ENCODE measurements around the gene SNRNP200. TPM values are rescaled to one million over a fixed set of nuclear protein-coding genes. Genes with fewer than 3 reads are reported as not detected.
A peak's percentile ranks its signal among the peaks of the same experiment; 100 is the strongest.
"Not testable (repeated sequence)": the region's sequence is repeated elsewhere in the genome, so short reads cannot be mapped to it uniquely, and the experiment has no call there.

Gene SNRNP200
- total RNA-seq, 4 donors from 2014 or later, result 73.7 to 106 (median 90.8) TPM

DNA sequence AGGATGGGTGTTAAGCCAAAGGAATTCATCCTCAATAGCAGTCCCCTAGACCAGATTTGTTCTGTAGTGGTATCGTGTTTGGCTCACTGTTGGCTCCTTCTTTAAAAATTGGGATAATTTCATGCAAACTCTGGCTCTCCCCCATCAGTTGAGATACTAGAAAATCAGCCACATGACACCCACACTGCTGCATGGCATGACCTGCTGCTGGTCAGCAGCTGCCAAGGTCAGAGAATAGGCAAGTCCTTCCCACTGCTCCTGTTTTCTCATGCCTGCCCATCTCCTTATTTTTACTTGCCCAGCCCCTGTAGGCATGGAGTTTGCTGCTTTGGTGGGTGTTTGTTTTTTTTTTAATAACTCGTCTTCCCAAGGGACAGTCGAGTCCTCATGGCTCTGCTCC lies 1.0 kb upstream of the SNRNP200 start:
- H3K9me3 ChIP-seq, result no peaks in the 10 kb centered on the region
- WGBS, result 92% methylated on average over 3 of the region's 3 CpGs
- DNase-seq (ENCODE audit: extremely low spot score), result no peak
- H3K27me3 ChIP-seq, result no peaks in the 10 kb centered on the region
- H3K36me3 ChIP-seq, result peaks cover 20 to 30% (median 23%) of the 10 kb centered on the region in 4 donors
- intact Hi-C loops (cut with DNase I), result loop anchor here (5.0 kb wide), 1 partner anchor 39 kb away; the partner anchor contains the start of genes CIAO1 and TMEM127
- no peak for TF ChIP-seq POLR2A (IDR thresholded peaks at IDR 0.05; ENCODE audit: low read depth)
- TF ChIP-seq CTCF (IDR thresholded peaks at IDR 0.05), result no peak
- no peak for TF ChIP-seq POLR2AphosphoS5 (IDR thresholded peaks at IDR 0.05)
- no peak for TF ChIP-seq EP300 (IDR thresholded peaks at IDR 0.05)
- peak overlapping the region; percentile 79 to 86 (median 82) for H3K27ac ChIP-seq (replicated peaks in 1 of 4)
- peaks cover 21 to 41% (median 33%) of the 10 kb centered on the region in 4 donors for H3K4me1 ChIP-seq
- peak overlapping the region; percentile 75 to 94 (median 84) for H3K4me3 ChIP-seq

DNA sequence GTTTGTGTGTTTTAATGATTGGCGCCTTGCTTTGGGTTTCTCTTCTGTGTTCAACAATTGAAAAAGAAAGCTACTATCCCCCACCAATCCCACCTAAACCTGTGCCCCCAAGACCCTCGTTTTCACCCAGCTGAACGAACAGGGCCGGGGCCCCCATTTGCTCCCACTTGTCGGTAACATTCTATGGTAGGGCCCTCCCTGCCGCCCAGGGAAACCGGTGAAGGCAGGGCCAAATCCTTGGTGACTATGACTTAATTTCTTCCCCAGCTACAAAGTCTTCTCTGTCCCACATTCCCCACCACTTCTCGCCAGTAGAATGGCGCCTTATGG lies 598 bp upstream of the SNRNP200 start:
- 28% methylated on average over 7 of the region's 9 CpGs for WGBS
- Histone ChIP-seq H3K27ac (replicated peaks in 1 of 4) (peak overlapping the region; percentile 79 to 86 (median 82)), H3K9me3 (no peaks in the 10 kb centered on the region), H3K4me3 (peak overlapping the region; percentile 75 to 94 (median 84)), H3K4me1 (peaks cover 21 to 41% (median 33%) of the 10 kb centered on the region in 4 donors), H3K27me3 (no peaks in the 10 kb centered on the region), H3K36me3 (peaks cover 25 to 34% (median 27%) of the 10 kb centered on the region in 4 donors)
- intact Hi-C loops (cut with DNase I), result loop anchor here (5.0 kb wide), 1 partner anchor 39 kb away; the partner anchor contains the start of genes CIAO1 and TMEM127
- DNase-seq (ENCODE audit: extremely low spot score), result no peak
- TF ChIP-seq POLR2AphosphoS5 (IDR thresholded peaks at IDR 0.05) (no peak), EP300 (IDR thresholded peaks at IDR 0.05) (no peak), CTCF (IDR thresholded peaks at IDR 0.05) (no peak), POLR2A (IDR thresholded peaks at IDR 0.05; ENCODE audit: low read depth) (no peak)

GRCh38 chr2:96304606-96305005 lies 740 bp downstream of the SNRNP200 start:
- Histone ChIP-seq H3K27ac (replicated peaks in 1 of 4) (peak overlapping the region; percentile 79 to 86 (median 82)), H3K36me3 (peaks cover 38 to 48% (median 41%) of the 10 kb centered on the region in 4 donors), H3K4me3 (peak overlapping the region; percentile 75 to 94 (median 84)), H3K27me3 (no peaks in the 10 kb centered on the region), H3K9me3 (no peaks in the 10 kb centered on the region), H3K4me1 (peaks cover 21 to 41% (median 33%) of the 10 kb centered on the region in 4 donors)
- DNase-seq (ENCODE audit: extremely low spot score), result no peak
- TF ChIP-seq POLR2A (IDR thresholded peaks at IDR 0.05; ENCODE audit: low read depth), result no peak
- TF ChIP-seq POLR2AphosphoS5 (IDR thresholded peaks at IDR 0.05), result no peak
- TF ChIP-seq CTCF (IDR thresholded peaks at IDR 0.05), result no peak
- no peak for TF ChIP-seq EP300 (IDR thresholded peaks at IDR 0.05)
- intact Hi-C loops (cut with DNase I), result loop anchor here (5.0 kb wide), 1 partner anchor 37 kb away; the partner anchor contains the start of genes CIAO1 and TMEM127
- 64% methylated on average over 11 of the region's 11 CpGs for WGBS

- Histone ChIP-seq H3K4me1 (peaks cover 21 to 41% (median 33%) of the 10 kb centered on the region in 4 donors), H3K27me3 (no peaks in the 10 kb centered on the region), H3K27ac (replicated peaks in 1 of 4) (no peak overlapping the region), H3K4me3 (no peak overlapping the region), H3K36me3 (peaks cover 65 to 75% (median 68%) of the 10 kb centered on the region in 4 donors), H3K9me3 (no peaks in the 10 kb centered on the region)
- intact Hi-C loops (cut with DNase I), result no loop called here
- DNase-seq (ENCODE audit: extremely low spot score), result no peak
- TF ChIP-seq POLR2A (IDR thresholded peaks at IDR 0.05; ENCODE audit: low read depth), result no peak
- TF ChIP-seq CTCF (IDR thresholded peaks at IDR 0.05), result no peak
- no peak for TF ChIP-seq POLR2AphosphoS5 (IDR thresholded peaks at IDR 0.05)
- no peak for TF ChIP-seq EP300 (IDR thresholded peaks at IDR 0.05)
- WGBS, result 58% methylated on average over 1 of the region's 1 CpG
Observed at GRCh38 chr2:96301865-96302264, 3.5 kb downstream of the SNRNP200 start.

- no peaks in the 10 kb centered on the region for H3K9me3 ChIP-seq
- TF ChIP-seq CTCF (IDR thresholded peaks at IDR 0.05) (no peak), EP300 (IDR thresholded peaks at IDR 0.05) (no peak), POLR2A (IDR thresholded peaks at IDR 0.05; ENCODE audit: low read depth) (no peak), POLR2AphosphoS5 (IDR thresholded peaks at IDR 0.05) (no peak)
- H3K4me3 ChIP-seq, result no peak overlapping the region
- H3K4me1 ChIP-seq, result peaks cover 0 to 3% (median under 1%) of the 10 kb centered on the region in 4 donors
- intact Hi-C loops (cut with DNase I), result no loop called here
- WGBS, result 80% methylated on average over 5 of the region's 5 CpGs
- H3K36me3 ChIP-seq, result peaks cover 99 to 100% (median 100%) of the 10 kb centered on the region in 4 donors
- H3K27me3 ChIP-seq, result no peaks in the 10 kb centered on the region
- no peak overlapping the region for H3K27ac ChIP-seq (replicated peaks in 1 of 4)
- DNase-seq (ENCODE audit: extremely low spot score), result no peak
Observed at GRCh38 chr2:96296925-96297324, 8.4 kb downstream of the SNRNP200 start.

- intact Hi-C loops (cut with DNase I), result not testable (repeated sequence)
Observed at GRCh38 chr2:96294271-96294670, 11.1 kb downstream of the SNRNP200 start.

More at GRCh38 chr2:96294271-96294670, 11.1 kb downstream of the SNRNP200 start:
- peaks cover 99 to 100% (median 100%) of the 10 kb centered on the region in 4 donors for H3K36me3 ChIP-seq
- not testable (repeated sequence) for H3K27ac ChIP-seq (replicated peaks in 1 of 4); H3K4me1 ChIP-seq; H3K9me3 ChIP-seq; H3K27me3 ChIP-seq; DNase-seq (ENCODE audit: extremely low spot score); H3K4me3 ChIP-seq
- 85% methylated on average over 8 of the region's 8 CpGs for WGBS
